Panc1 (cell line): ENCODE data around the gene C3orf33. TPM values are rescaled to one million over a fixed set of nuclear protein-coding genes. Genes with fewer than 3 reads are reported as not detected.
A peak's percentile ranks its signal among the peaks of the same experiment; 100 is the strongest.

Source experiments
- ATAC-seq: fragments of 200-7000 bp; cut with Tn5 transposase; 2 replicates; pipeline ENCODE4 v1.9.1; 2020; ENCODE audit warnings: mild to moderate bottlenecking, moderate library complexity
- BruUV-seq: library from RNA; stranded (reverse); fragments of 400-500 nt; replicated peaks from 2 replicates; lab custom pipeline; 2021; lab: Mats Ljungman, UMichigan
- CTCF ChIA-PET: fragments of 300-600 bp; sonication (Branson Sonifier 250); formaldehyde crosslinking; loops from one replicate; lab custom pipeline; 2022; ENCODE audit warnings: antibody characterized with exemption; lab: Charles Lee
- POLR2A ChIA-PET: fragments of 300-600 bp; sonication (Branson Sonifier 250); formaldehyde crosslinking; loops from one replicate; lab custom pipeline; 2022; ENCODE audit warnings: antibody characterized with exemption; lab: Charles Lee
- DNase-seq: peaks from one replicate; pipeline ENCODE4 v3.0.0-alpha.2; 2010; ENCODE audit warnings: low read depth, low spot score
- H3K27ac ChIP-seq: 2 replicates; pipeline ENCODE4 v1.5.1; 2011; ENCODE audit warnings: mild to moderate bottlenecking, low read length, inconsistent platforms
- H3K27me3 ChIP-seq: fragments of 200-500 bp; sonication (Bioruptor generic); 2 replicates; pipeline ENCODE4 v1.6.0; 2014; ENCODE audit warnings: low read length, inconsistent platforms; ENCODE audit not compliant: control insufficient read depth, insufficient read depth
- H3K36me3 ChIP-seq: fragments of 200-500 bp; sonication (Bioruptor generic); 2 replicates; pipeline ENCODE4 v1.5.1; 2014; ENCODE audit warnings: inconsistent platforms, mild to moderate bottlenecking, low read length, moderate library complexity; ENCODE audit not compliant: control insufficient read depth, insufficient read depth
- H3K4me1 ChIP-seq: 2 replicates; pipeline ENCODE4 v1.5.1; 2011; ENCODE audit warnings: inconsistent platforms, mild to moderate bottlenecking, low read length, moderate library complexity; ENCODE audit not compliant: control insufficient read depth, insufficient read depth
- H3K4me3 ChIP-seq, 2 experiments: 2 replicates each; pipeline ENCODE4 v1.5.1; 2011 to 2012; ENCODE audit warnings: low read depth in 2 of 2, low read length in 2 of 2, mild to moderate bottlenecking in 2 of 2, inconsistent platforms in 1 of 2, moderate library complexity in 1 of 2
- H3K9me3 ChIP-seq: fragments of 200-500 bp; sonication (Bioruptor generic); 2 replicates; pipeline ENCODE4 v1.5.1; 2014; ENCODE audit warnings: low read depth, mild to moderate bottlenecking, inconsistent platforms, low read length, moderate library complexity; ENCODE audit not compliant: control insufficient read depth, insufficient read depth
- POLR2AphosphoS5 ChIP-seq: IDR thresholded peaks from 2 replicates; pipeline ENCODE4 v1.6.1; 2012; ENCODE audit warnings: mild to moderate bottlenecking, low read depth, low read length, moderate library complexity
- SIN3A ChIP-seq: IDR thresholded peaks from 2 replicates; pipeline ENCODE4 v1.6.1; 2012; ENCODE audit warnings: low read depth, mild to moderate bottlenecking, low read length, moderate library complexity, borderline replicate concordance; ENCODE audit not compliant: insufficient read depth
- TCF7L2 ChIP-seq: IDR thresholded peaks from 2 replicates; pipeline ENCODE4 v1.6.1; 2011; ENCODE audit warnings: mild to moderate bottlenecking, low read depth, low read length, inconsistent platforms
- in situ Hi-C: cut with HindIII; loops from 2 replicates; pipeline ENCODE4 v1.10.0; 2016; ENCODE audit warnings: low sequenced_read_pairs, low pct_unique_long_range_greater_than_20kb
- intact Hi-C: fragments of 100-400 bp; cut with micrococcal nuclease; formaldehyde crosslinking; loops from one replicate; pipeline ENCODE4 v1.10.0; 2022; ENCODE audit not compliant: unreplicated experiment
- total RNA-seq: library from RNA; stranded (reverse); gene quantifications from one replicate; pipeline ENCODE4 v1.2.1, GENCODE V29; 2021; ENCODE audit not compliant: unreplicated experiment
- TF ChIP-seq, protein P1 (sequence below): fragments of 450-650 bp; IDR thresholded peaks from 2 replicates; pipeline ENCODE4 v1.5.1; 2017; ENCODE audit warnings: mild to moderate bottlenecking
- TF ChIP-seq, protein P2 (sequence below), 2 experiments: IDR thresholded peaks; 2 replicates each; pipeline ENCODE4 v1.6.1; 2011 to 2012; ENCODE audit warnings: low read depth in 2 of 2, control low read depth in 1 of 2, low read length in 1 of 2, mild to moderate bottlenecking in 1 of 2, moderate library complexity in 1 of 2; ENCODE audit not compliant: insufficient read depth in 1 of 2

The C3orf33 gene
- total RNA-seq, 1 experiment from 2014 or later = 3.2 TPM

DNA sequence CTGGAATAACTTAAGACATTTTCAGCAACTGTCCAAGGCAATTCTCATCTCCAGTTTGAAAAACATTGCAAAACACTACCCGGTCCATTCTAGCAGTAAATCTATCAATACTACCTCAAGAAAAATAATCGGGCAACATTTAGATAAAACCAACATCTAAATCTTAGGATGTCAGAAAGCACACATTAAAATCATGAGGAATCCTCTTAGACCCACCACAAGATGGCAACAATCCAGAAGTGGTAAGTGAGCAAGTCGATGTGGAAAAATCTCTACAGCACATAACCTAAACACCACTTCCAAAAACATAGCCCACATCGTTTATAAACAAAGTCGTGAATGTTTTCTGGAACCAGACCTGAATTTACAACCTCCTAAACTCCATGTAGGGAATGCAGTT, 66.9 kb downstream of the C3orf33 start:
- no peaks in the 10 kb centered on the region for H3K9me3 ChIP-seq
- no peaks in the 10 kb centered on the region for H3K36me3 ChIP-seq
- ATAC-seq = no peak
- intact Hi-C loops (no loop called here), in situ Hi-C loops (no loop called here)
- BruUV-seq = no TSS peak
- POLR2A ChIA-PET = interaction anchor here (0.7 kb wide), 1 partner anchor 85 kb away, joined by 4 read pairs; no protein-coding TSS in a partner anchor
- peaks cover 63% of the 10 kb centered on the region for H3K27me3 ChIP-seq
- H3K27ac ChIP-seq = no peak overlapping the region
- no peak for TF ChIP-seq TCF7L2
- TF ChIP-seq POLR2AphosphoS5 = no peak
- CTCF ChIA-PET = no interaction called here
- no peak for DNase-seq
- H3K4me1 ChIP-seq = peaks cover 10% of the 10 kb centered on the region; the same call in 1 of the 2 replicates
- no peak overlapping the region for H3K4me3 ChIP-seq

DNA sequence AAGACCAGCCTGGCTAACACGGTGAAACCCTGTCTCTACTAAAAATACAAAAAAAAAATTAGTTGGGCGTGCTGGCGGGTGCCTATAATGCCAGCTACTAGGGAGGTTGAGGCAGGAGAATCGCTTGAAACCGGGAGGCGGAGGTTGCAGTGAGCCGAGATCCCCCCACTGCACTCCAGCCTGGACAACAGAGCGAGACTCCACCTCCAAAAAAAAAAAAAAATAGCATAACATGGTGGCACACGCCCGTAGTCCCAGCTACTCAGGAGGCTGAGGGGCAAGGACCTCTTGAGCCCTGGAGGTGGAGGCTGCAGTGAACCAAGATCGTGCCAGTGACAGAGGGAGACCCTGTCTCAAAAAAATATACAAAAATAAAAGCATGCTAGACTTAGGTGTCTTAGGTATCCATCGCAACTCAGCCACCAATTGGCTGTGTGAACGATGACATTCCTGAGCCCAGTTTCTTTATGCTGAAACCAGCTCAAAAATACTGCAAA, 67.5 kb downstream of the C3orf33 start:
- Histone ChIP-seq H3K4me1 (peaks cover 6% of the 10 kb centered on the region; the same call in 1 of the 2 replicates), H3K27ac (no peak overlapping the region), H3K4me3 (no peak overlapping the region), H3K36me3 (no peaks in the 10 kb centered on the region), H3K9me3 (no peaks in the 10 kb centered on the region), H3K27me3 (peaks cover 59% of the 10 kb centered on the region)
- POLR2A ChIA-PET = interaction anchor here (0.7 kb wide), 1 partner anchor 85 kb away, joined by 4 read pairs; no protein-coding TSS in a partner anchor
- CTCF ChIA-PET = no interaction called here
- in situ Hi-C loops = no loop called here
- DNase-seq (no peak), ATAC-seq (no peak)
- BruUV-seq = no TSS peak
- intact Hi-C loops = no loop called here
- TF ChIP-seq, protein P1, sequence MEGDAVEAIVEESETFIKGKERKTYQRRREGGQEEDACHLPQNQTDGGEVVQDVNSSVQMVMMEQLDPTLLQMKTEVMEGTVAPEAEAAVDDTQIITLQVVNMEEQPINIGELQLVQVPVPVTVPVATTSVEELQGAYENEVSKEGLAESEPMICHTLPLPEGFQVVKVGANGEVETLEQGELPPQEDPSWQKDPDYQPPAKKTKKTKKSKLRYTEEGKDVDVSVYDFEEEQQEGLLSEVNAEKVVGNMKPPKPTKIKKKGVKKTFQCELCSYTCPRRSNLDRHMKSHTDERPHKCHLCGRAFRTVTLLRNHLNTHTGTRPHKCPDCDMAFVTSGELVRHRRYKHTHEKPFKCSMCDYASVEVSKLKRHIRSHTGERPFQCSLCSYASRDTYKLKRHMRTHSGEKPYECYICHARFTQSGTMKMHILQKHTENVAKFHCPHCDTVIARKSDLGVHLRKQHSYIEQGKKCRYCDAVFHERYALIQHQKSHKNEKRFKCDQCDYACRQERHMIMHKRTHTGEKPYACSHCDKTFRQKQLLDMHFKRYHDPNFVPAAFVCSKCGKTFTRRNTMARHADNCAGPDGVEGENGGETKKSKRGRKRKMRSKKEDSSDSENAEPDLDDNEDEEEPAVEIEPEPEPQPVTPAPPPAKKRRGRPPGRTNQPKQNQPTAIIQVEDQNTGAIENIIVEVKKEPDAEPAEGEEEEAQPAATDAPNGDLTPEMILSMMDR = no peak
- TF ChIP-seq POLR2AphosphoS5 (no peak), TCF7L2 (no peak), SIN3A (no peak)
- TF ChIP-seq, protein P2, sequence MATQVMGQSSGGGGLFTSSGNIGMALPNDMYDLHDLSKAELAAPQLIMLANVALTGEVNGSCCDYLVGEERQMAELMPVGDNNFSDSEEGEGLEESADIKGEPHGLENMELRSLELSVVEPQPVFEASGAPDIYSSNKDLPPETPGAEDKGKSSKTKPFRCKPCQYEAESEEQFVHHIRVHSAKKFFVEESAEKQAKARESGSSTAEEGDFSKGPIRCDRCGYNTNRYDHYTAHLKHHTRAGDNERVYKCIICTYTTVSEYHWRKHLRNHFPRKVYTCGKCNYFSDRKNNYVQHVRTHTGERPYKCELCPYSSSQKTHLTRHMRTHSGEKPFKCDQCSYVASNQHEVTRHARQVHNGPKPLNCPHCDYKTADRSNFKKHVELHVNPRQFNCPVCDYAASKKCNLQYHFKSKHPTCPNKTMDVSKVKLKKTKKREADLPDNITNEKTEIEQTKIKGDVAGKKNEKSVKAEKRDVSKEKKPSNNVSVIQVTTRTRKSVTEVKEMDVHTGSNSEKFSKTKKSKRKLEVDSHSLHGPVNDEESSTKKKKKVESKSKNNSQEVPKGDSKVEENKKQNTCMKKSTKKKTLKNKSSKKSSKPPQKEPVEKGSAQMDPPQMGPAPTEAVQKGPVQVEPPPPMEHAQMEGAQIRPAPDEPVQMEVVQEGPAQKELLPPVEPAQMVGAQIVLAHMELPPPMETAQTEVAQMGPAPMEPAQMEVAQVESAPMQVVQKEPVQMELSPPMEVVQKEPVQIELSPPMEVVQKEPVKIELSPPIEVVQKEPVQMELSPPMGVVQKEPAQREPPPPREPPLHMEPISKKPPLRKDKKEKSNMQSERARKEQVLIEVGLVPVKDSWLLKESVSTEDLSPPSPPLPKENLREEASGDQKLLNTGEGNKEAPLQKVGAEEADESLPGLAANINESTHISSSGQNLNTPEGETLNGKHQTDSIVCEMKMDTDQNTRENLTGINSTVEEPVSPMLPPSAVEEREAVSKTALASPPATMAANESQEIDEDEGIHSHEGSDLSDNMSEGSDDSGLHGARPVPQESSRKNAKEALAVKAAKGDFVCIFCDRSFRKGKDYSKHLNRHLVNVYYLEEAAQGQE (IDR thresholded peaks at IDR 0.05; ENCODE audit: insufficient read depth in 1 of 2, low read depth in 2 of 2, low read length in 1 of 2) = no peak

DNA sequence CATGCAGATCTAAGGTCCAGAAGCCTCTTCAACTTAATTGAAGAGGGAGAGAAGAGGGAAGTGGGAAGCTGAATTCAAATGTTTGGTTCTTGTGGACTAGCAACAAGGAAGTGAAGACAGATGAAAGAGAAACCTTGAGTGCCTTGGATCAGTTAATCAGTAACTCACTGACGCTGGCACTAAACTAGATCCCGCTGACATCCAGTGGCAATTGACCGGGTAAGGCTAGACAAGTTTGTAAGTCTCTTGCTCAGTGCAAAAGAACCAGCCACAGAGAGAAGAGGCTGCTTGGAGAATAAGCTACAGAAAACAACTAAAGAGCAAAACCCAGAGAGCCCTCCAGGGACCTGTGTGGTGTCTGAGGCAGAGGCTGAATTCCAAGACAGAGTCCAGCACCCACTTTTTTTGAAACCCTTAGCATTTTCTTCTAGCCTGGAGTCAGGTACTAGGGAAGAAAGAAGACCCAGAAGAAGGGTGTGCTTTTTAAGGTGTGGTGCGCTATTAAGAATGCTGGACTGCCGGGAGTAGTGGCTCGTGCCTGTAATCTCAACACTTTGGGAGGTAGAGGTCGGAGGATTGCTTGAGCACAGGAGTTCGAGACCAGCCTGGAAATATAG, 68.1 kb downstream of the C3orf33 start:
- Histone ChIP-seq H3K36me3 (no peaks in the 10 kb centered on the region), H3K27me3 (peaks cover 56% of the 10 kb centered on the region), H3K27ac (no peak overlapping the region), H3K9me3 (no peaks in the 10 kb centered on the region), H3K4me1 (peaks cover 6% of the 10 kb centered on the region; the same call in 1 of the 2 replicates), H3K4me3 (no peak overlapping the region)
- no TSS peak for BruUV-seq
- intact Hi-C loops = no loop called here
- ATAC-seq (peak; percentile 83), DNase-seq (no peak)
- TF ChIP-seq POLR2AphosphoS5 (no peak), SIN3A (no peak), TCF7L2 (no peak)
- TF ChIP-seq, protein P2 (IDR thresholded peaks at IDR 0.05; ENCODE audit: insufficient read depth in 1 of 2, low read depth in 2 of 2, low read length in 1 of 2) = no peak
- TF ChIP-seq, protein P1 = no peak
- ChIA-PET CTCF (no interaction called here), POLR2A (no interaction called here)
- in situ Hi-C loops = no loop called here
